Measurements from ENCODE around the gene GYG1. TPM values are rescaled to one million over a fixed set of nuclear protein-coding genes. Genes with fewer than 3 reads are reported as not detected.

The GYG1 gene
- total RNA-seq, 1 donor from 2014 or later = 202 TPM

DNA sequence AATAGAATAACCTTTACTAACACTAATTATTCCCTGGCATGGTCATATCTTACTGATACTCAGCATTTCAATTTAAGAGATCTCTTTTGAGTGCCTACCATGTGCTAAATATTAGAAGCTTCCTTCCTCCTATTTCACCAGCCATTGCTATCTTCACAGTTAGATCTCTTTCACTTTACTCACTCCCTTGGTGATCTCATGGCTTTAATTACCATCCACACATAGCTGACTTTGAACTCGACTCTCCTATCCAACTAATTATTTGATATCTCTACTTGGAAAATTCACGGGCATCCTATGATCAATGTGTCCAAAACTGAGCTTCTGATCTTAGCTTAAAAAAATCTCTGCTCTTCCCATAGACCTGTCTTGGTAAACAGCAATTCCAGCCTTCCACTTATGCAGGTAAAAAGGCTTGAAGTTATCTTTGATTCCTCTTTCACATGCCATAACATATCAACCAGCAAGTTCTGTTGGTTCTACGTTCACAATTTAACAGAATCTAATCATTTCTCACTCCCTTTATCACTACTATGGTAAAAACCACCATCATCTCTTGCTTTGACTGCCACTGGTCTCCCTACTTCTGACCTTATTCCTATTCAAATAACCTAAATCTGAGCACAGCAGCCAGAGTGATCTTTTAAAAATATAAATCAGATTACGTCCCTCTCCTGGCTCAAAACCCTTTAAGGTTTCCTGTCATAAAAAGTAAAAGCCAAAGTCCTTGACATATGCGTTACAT, 53.2 kb downstream of the GYG1 start:
- intact Hi-C loops (cut with DNase I) = no loop called here
- DNase-seq (ENCODE audit: missing footprints) (no peak), ATAC-seq (no peak)

DNA sequence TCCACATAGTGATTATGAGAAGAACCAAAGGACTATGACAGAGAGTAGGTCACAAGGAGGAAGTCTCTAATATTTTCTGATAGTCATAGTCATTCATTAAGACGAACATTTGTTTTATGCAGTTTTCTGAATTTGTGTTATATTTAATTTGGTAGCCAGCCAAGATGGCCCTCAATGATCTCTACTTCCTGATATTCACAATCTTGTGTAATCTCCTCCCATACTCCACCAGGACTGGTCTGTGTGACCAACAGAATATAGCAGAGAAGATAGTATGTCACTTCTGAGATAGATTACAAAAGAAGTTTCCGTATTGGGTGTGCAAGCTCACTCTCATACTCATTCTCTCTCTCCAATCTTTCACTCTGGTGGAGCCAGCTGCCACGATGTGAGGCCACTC, 64.2 kb downstream of the GYG1 start:
- intact Hi-C loops (cut with DNase I) = no loop called here
- ATAC-seq = no peak
- no peak for DNase-seq (ENCODE audit: missing footprints)

DNA sequence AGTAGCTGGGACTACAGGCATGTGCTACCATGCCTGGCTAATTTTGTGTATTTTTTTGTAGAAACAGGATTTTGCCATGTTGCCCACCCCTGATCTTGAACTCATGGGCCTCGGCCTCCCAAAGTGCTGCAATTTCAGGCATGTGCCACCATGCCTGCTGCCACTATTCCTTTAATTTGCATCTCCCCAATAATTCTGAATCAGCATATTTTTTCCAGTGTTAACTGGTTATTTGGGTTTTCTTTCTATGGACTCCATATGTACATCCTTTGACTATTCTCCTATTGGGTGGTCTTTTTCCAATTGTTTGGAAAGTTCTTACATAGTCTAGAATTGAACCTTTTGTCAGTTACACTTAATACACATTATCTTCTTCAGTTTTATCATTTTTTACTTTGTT, 66.9 kb downstream of the GYG1 start:
- no peak for ATAC-seq
- intact Hi-C loops (cut with DNase I) = no loop called here
- no peak for DNase-seq (ENCODE audit: missing footprints)

- intact Hi-C loops (cut with DNase I) = no loop called here
- ATAC-seq = no peak
Measured at GRCh38 chr3:149058602-149059001, 67.3 kb downstream of the GYG1 start.

GRCh38 chr3:149061776-149062175, 70.4 kb downstream of the GYG1 start:
- DNase-seq (ENCODE audit: missing footprints) = no peak
- intact Hi-C loops (cut with DNase I) = no loop called here
- ATAC-seq = no peak

More at GRCh38 chr3:149058602-149059001, 67.3 kb downstream of the GYG1 start:
- no peak for DNase-seq (ENCODE audit: missing footprints)

DNA sequence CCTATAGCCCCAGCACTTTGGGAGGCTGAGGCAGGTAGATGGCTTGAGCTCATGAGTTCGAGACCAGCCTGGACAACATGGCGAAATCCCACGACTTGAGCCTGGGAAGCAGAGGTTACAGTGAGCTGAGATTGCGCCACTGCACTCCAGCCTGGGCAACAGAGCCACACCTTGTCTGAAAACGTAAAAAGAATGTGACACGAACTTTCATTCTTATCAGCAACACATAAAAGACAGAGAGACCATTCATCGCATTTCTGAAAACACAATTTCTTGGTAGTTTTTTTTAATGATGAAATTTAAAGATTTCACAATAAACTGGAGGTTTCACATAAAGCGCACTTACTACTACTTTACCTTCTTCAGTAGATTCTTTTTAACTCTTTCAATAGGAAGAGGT, 76.5 kb downstream of the GYG1 start:
- intact Hi-C loops (cut with DNase I) = no loop called here
- ATAC-seq (no peak), DNase-seq (ENCODE audit: missing footprints) (no peak)

Other genes starting within 250 kb of the GYG1 start
- gene CPB1, start 163.7 kb upstream of the GYG1 start, total RNA-seq = not detected
- gene CPA3, start 126.2 kb upstream of the GYG1 start, total RNA-seq = 3.3 TPM
- gene HLTF, start 95.0 kb downstream of the GYG1 start, total RNA-seq = 26.1 TPM
- gene HPS3, start 138.1 kb downstream of the GYG1 start, total RNA-seq = 5.3 TPM
- 3.4 TPM for gene CP, start 230.3 kb downstream of the GYG1 start, total RNA-seq

Measured in Right ventricle myocardium inferior (tissue), 1 donor.